ENCODE data around the gene CLEC16A. TPM values are rescaled to one million over a fixed set of nuclear protein-coding genes. Genes with fewer than 3 reads are reported as not detected.

CLEC16A gene
- total and polyA plus RNA-seq, 2 experiments from 2014 or later: 9.9 to 24.1 TPM

DNA sequence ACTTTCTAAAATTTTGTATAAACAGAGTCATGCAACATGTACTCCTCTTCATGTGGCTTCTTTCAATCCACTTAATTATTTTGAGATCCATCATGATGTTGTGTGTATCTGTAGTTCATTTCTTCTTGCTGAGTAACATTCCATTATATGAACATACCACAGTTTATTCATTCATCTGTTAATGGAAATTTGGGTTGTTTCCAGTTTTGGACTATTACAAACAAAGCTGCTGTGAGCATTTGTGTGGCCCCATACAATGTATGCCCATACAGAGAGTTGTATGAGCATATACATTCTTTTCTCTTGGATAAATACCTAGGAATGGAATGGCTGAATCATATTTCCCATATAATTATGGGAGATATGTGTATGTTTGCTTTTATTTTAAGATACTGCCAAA, 85.6 kb downstream of the CLEC16A start (continued):
- TF ChIP-seq, protein P1, sequence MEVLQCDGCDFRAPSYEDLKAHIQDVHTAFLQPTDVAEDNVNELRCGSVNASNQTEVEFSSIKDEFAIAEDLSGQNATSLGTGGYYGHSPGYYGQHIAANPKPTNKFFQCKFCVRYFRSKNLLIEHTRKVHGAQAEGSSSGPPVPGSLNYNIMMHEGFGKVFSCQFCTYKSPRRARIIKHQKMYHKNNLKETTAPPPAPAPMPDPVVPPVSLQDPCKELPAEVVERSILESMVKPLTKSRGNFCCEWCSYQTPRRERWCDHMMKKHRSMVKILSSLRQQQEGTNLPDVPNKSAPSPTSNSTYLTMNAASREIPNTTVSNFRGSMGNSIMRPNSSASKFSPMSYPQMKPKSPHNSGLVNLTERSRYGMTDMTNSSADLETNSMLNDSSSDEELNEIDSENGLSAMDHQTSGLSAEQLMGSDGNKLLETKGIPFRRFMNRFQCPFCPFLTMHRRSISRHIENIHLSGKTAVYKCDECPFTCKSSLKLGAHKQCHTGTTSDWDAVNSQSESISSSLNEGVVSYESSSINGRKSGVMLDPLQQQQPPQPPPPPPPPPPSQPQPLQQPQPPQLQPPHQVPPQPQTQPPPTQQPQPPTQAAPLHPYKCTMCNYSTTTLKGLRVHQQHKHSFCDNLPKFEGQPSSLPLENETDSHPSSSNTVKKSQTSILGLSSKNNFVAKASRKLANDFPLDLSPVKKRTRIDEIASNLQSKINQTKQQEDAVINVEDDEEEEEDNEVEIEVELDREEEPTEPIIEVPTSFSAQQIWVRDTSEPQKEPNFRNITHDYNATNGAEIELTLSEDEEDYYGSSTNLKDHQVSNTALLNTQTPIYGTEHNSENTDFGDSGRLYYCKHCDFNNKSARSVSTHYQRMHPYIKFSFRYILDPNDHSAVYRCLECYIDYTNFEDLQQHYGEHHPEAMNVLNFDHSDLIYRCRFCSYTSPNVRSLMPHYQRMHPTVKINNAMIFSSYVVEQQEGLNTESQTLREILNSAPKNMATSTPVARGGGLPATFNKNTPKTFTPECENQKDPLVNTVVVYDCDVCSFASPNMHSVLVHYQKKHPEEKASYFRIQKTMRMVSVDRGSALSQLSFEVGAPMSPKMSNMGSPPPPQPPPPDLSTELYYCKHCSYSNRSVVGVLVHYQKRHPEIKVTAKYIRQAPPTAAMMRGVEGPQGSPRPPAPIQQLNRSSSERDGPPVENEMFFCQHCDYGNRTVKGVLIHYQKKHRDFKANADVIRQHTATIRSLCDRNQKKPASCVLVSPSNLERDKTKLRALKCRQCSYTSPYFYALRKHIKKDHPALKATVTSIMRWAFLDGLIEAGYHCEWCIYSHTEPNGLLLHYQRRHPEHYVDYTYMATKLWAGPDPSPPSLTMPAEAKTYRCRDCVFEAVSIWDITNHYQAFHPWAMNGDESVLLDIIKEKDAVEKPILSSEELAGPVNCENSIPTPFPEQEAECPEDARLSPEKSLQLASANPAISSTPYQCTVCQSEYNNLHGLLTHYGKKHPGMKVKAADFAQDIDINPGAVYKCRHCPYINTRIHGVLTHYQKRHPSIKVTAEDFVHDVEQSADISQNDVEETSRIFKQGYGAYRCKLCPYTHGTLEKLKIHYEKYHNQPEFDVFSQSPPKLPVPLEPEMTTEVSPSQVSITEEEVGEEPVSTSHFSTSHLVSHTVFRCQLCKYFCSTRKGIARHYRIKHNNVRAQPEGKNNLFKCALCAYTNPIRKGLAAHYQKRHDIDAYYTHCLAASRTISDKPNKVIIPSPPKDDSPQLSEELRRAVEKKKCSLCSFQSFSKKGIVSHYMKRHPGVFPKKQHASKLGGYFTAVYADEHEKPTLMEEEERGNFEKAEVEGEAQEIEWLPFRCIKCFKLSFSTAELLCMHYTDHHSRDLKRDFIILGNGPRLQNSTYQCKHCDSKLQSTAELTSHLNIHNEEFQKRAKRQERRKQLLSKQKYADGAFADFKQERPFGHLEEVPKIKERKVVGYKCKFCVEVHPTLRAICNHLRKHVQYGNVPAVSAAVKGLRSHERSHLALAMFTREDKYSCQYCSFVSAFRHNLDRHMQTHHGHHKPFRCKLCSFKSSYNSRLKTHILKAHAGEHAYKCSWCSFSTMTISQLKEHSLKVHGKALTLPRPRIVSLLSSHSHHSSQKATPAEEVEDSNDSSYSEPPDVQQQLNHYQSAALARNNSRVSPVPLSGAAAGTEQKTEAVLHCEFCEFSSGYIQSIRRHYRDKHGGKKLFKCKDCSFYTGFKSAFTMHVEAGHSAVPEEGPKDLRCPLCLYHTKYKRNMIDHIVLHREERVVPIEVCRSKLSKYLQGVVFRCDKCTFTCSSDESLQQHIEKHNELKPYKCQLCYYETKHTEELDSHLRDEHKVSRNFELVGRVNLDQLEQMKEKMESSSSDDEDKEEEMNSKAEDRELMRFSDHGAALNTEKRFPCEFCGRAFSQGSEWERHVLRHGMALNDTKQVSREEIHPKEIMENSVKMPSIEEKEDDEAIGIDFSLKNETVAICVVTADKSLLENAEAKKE (CRISPR knock-in tag; IDR thresholded peaks at IDR 0.05): no peak

DNA sequence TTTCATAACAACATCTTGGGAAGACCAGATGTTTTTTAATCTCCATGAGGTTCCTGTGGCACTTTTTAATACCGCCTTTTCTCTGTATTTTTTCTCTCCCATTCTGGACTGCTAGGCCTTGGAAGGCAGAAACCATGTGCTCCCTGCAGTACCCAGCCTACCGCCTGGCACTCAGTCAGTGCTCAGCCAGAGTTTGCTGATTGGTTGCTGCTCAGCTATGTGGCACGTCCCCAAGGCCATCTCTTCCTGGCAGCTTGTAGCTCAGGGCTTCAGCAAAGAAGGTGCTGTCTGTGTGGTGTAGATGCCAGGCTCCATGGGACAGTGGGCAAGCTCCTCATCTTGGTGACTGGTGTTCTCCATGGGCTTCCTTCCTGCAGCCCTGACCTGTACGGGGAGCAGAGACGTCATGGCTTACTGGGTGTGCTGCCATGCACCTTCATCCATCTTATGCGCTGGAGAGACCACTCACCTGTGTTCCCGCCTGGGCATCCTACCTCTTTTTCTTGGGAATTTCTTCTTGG, 86.7 kb downstream of the CLEC16A start:
- peaks cover 34% of the 10 kb centered on the region for H3K36me3 Mint-ChIP-seq (ENCODE audit: low read depth)
- no peaks in the 10 kb centered on the region for H3K36me3 ChIP-seq (ENCODE audit: insufficient read depth)
- no peak for TF ChIP-seq ETS1 (IDR thresholded peaks at IDR 0.05)
- no peak for TF ChIP-seq CREB1 (CRISPR knock-in tag; IDR thresholded peaks at IDR 0.05; ENCODE audit: low read depth)
- no peak for TF ChIP-seq CTCF (conservative IDR thresholded peaks at IDR 0.05; ENCODE audit: low read depth in 2 of 2)
- no peak for TF ChIP-seq ZNF114 (CRISPR knock-in tag; IDR thresholded peaks at IDR 0.05)
- TF ChIP-seq STAT1 (IDR thresholded peaks at IDR 0.05; ENCODE audit: unreplicated experiment): no peak
- no peak for TF ChIP-seq REST (IDR thresholded peaks at IDR 0.05; ENCODE audit: unreplicated experiment)
- TF ChIP-seq NANOG (IDR thresholded peaks at IDR 0.05; ENCODE audit: borderline replicate concordance): no peak
- no peak for TF ChIP-seq ZNF331 (CRISPR knock-in tag; IDR thresholded peaks at IDR 0.05; ENCODE audit: low read depth)
- no peak for TF ChIP-seq POLR2AphosphoS5 (IDR thresholded peaks at IDR 0.05; ENCODE audit: low read depth)

More for the DNA sequence above, 86.7 kb downstream of the CLEC16A start:
- Histone ChIP-seq H3K4me1 (ENCODE audit: insufficient read depth) (no peaks in the 10 kb centered on the region), H3K79me2 (replicated peaks; ENCODE audit: insufficient read depth) (no peaks in the 10 kb centered on the region; the same call in 1 of the 2 replicates), H4K20me1 (replicated peaks; ENCODE audit: insufficient read depth) (no peaks in the 10 kb centered on the region), H3K4me3 (no peak overlapping the region), H2AFZ (no peak overlapping the region), H3F3A (replicated peaks; ENCODE audit: low read depth) (no peaks in the 10 kb centered on the region), H3K9me2 (ENCODE audit: insufficient read depth) (no peaks in the 10 kb centered on the region), H3K4me2 (no peak overlapping the region), H3K27me3 (ENCODE audit: insufficient read depth) (no peaks in the 10 kb centered on the region), H3K27ac (ENCODE audit: low read depth) (no peak overlapping the region)
- Mint-ChIP-seq H3K4me1 (peaks cover 8% of the 10 kb centered on the region), H3K4me3 (no peak overlapping the region), H3K9me3 (peaks cover 3% of the 10 kb centered on the region; the same call in 2 of the 3 replicates), H3K27ac (no peak overlapping the region), H3K27me3 (ENCODE audit: insufficient read depth, low read depth, poor library complexity) (peaks cover 2% of the 10 kb centered on the region)
- DNase-seq (ENCODE audit: low spot score) (no peak), ATAC-seq (no peak)

All from GM23338 (cell line).